Measurements from ENCODE around the gene MEDAG. TPM values are rescaled to one million over a fixed set of nuclear protein-coding genes. Genes with fewer than 3 reads are reported as not detected.

The MEDAG gene
- total and polyA plus RNA-seq, 10 donors, result 0.16 to 2.7 (median 0.46) TPM; not detected in 3

DNA sequence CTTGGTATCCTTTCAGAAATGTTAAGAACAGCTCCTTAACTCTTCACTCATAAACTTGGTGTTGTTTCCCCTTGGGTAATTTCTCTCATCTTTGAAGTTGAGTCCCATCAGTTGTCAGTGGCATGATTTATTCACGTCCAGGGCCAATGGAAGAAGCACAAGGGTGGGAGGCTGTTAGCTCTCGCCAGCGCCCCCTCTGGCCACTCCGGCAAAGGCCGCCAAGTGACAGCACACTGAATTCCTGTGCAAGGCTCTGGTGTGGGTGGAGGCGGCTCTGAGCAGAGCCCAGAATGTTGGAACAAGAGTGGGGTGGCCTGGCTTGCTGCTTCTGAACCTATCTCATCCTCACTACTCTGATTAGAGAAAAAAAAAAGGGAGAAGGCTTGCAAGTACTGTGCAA, 13.1 kb upstream of the MEDAG start:
- WGBS, 5 donors, result 47 to 57% (median 53%) methylated on average over 6 of the region's 6 CpGs
- no peak for DNase-seq
- no peaks in the 10 kb centered on the region for H3K36me3 ChIP-seq
- no peak overlapping the region for H3K4me3 ChIP-seq
- H3K9me3 ChIP-seq, result peaks cover 0 to 11% (median 5%) of the 10 kb centered on the region in 8 donors
- intact Hi-C loops (cut with DNase I; ENCODE audit: low total_unique reads), result no loop called here
- peaks cover 0 to 19% (median 0%) of the 10 kb centered on the region in 7 donors for H3K27me3 ChIP-seq (replicated peaks in 1 of 7)
- H3K27ac ChIP-seq, result no peak overlapping the region
- no peak for TF ChIP-seq POLR2AphosphoS5 (IDR thresholded peaks at IDR 0.05)
- TF ChIP-seq, protein P1, sequence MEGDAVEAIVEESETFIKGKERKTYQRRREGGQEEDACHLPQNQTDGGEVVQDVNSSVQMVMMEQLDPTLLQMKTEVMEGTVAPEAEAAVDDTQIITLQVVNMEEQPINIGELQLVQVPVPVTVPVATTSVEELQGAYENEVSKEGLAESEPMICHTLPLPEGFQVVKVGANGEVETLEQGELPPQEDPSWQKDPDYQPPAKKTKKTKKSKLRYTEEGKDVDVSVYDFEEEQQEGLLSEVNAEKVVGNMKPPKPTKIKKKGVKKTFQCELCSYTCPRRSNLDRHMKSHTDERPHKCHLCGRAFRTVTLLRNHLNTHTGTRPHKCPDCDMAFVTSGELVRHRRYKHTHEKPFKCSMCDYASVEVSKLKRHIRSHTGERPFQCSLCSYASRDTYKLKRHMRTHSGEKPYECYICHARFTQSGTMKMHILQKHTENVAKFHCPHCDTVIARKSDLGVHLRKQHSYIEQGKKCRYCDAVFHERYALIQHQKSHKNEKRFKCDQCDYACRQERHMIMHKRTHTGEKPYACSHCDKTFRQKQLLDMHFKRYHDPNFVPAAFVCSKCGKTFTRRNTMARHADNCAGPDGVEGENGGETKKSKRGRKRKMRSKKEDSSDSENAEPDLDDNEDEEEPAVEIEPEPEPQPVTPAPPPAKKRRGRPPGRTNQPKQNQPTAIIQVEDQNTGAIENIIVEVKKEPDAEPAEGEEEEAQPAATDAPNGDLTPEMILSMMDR (IDR thresholded peaks at IDR 0.05 in 8 of 11, conservative IDR thresholded peaks at IDR 0.05 in 3 of 11), result peak in 1 of 11 experiments; percentile 12
- no peaks in the 10 kb centered on the region for H3K4me1 ChIP-seq

DNA sequence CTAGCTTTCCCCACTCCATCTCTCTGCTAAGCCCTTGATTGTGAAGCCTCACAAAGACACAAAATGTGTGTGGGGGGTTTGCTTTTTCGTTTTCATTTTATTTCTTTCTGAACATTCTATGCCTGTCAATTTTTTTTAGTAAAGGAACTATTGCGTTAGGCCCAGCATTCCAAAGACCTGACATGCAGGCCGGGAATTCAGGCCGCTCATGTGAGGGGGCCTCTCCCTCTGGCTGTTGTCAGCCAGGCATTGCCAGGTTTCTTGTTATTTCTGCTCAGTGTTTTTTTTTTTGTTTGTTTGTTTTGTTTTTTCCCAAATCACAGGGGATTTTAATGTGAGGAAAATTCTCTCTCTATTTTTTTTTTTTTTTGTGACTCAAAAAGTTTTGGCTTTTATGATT, 10.3 kb upstream of the MEDAG start:
- TF ChIP-seq POLR2A (IDR thresholded peaks at IDR 0.05) (no peak), POLR2AphosphoS5 (IDR thresholded peaks at IDR 0.05) (no peak)
- TF ChIP-seq, protein P1 (IDR thresholded peaks at IDR 0.05 in 8 of 11, conservative IDR thresholded peaks at IDR 0.05 in 3 of 11), result no peak
- Histone ChIP-seq H3K27ac (no peak overlapping the region), H3K4me3 (no peak overlapping the region), H3K36me3 (no peaks in the 10 kb centered on the region), H3K4me1 (peaks cover 0 to 4% (median 0%) of the 10 kb centered on the region in 6 donors), H3K9me3 (no peaks in the 10 kb centered on the region), H3K27me3 (replicated peaks in 1 of 7) (peaks cover 0 to 41% (median 0%) of the 10 kb centered on the region in 7 donors)
- WGBS, 5 donors, result 80 to 87% (median 80%) methylated on average over 4 of the region's 4 CpGs
- DNase-seq, result no peak
- intact Hi-C loops (cut with DNase I; ENCODE audit: low total_unique reads), result no loop called here

DNA sequence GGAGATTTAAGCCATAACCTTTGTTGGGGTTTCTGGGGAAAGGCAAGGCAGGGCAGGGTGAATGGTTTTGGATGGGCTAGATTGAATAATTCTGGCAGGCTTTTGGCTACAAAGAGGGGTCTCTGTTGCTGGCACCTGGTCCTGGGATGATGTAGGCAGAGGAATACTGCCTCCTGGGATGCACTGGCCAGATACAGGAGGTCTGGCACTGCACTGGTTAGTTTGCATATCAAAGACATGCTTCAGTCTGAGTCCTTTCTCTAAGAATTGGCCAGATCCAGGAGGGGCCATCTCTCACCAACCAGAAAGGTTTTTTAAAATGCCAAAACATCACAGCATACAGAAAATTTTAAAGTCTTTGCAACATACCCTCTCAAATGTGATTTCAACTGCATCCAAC, 8.0 kb upstream of the MEDAG start:
- Histone ChIP-seq H3K9me3 (no peaks in the 10 kb centered on the region), H3K36me3 (no peaks in the 10 kb centered on the region), H3K27ac (no peak overlapping the region), H3K27me3 (replicated peaks in 1 of 7) (peaks cover 0 to 41% (median 0%) of the 10 kb centered on the region in 7 donors), H3K4me3 (no peak overlapping the region), H3K4me1 (peaks cover 0 to 4% (median 0%) of the 10 kb centered on the region in 6 donors)
- TF ChIP-seq, protein P1 (IDR thresholded peaks at IDR 0.05 in 8 of 11, conservative IDR thresholded peaks at IDR 0.05 in 3 of 11), result no peak
- TF ChIP-seq POLR2A (IDR thresholded peaks at IDR 0.05) (no peak), POLR2AphosphoS5 (IDR thresholded peaks at IDR 0.05) (no peak)
- DNase-seq, result no peak
- intact Hi-C loops (cut with DNase I; ENCODE audit: low total_unique reads), result no loop called here

DNA sequence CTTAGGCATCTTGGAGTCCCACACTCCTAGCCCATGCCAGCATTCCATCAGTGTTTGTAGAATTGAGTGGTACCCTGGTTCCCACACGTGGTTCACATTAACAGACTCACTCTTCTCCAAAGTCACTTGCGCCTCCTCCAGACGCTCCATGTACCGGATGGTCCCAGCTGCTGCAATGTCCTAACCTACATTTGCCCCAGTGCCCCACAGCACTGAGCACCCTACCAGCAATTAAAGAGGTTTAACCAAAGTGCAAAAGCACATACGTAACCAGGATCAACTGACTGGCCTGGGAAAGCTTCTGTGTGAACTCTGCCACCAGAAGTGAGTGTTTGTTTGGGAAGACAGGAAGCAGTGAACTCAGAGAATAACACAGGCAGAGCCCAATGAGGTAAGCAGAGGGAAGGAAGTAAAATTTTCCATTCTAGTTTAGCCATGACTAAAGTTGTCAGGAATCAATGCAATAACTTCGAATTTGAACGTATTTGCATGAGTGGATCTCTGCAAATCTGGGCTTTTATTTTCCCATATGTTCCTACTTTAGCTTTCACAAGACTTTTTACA, 7.3 kb upstream of the MEDAG start:
- TF ChIP-seq POLR2A (IDR thresholded peaks at IDR 0.05), result no peak
- TF ChIP-seq POLR2AphosphoS5 (IDR thresholded peaks at IDR 0.05), result peak in 1 of 3 donors; percentile 20
- H3K27ac ChIP-seq, result no peak overlapping the region
- peaks cover 0 to 4% (median 0%) of the 10 kb centered on the region in 6 donors for H3K4me1 ChIP-seq
- WGBS, 5 donors, result 47 to 55% (median 52%) methylated on average over 7 of the region's 7 CpGs
- peaks cover 0 to 41% (median 0%) of the 10 kb centered on the region in 7 donors for H3K27me3 ChIP-seq (replicated peaks in 1 of 7)
- intact Hi-C loops (cut with DNase I; ENCODE audit: low total_unique reads), result no loop called here
- no peaks in the 10 kb centered on the region for H3K9me3 ChIP-seq
- H3K36me3 ChIP-seq, result no peaks in the 10 kb centered on the region
- DNase-seq, result no peak
- H3K4me3 ChIP-seq, result no peak overlapping the region
